Measurements from ENCODE around the gene OCA2. TPM values are rescaled to one million over a fixed set of nuclear protein-coding genes. Genes with fewer than 3 reads are reported as not detected.
A peak's percentile ranks its signal among the peaks of the same experiment; 100 is the strongest.

Gene OCA2
- total RNA-seq, 1 experiment from 2014 or later, result 0.31 TPM

DNA sequence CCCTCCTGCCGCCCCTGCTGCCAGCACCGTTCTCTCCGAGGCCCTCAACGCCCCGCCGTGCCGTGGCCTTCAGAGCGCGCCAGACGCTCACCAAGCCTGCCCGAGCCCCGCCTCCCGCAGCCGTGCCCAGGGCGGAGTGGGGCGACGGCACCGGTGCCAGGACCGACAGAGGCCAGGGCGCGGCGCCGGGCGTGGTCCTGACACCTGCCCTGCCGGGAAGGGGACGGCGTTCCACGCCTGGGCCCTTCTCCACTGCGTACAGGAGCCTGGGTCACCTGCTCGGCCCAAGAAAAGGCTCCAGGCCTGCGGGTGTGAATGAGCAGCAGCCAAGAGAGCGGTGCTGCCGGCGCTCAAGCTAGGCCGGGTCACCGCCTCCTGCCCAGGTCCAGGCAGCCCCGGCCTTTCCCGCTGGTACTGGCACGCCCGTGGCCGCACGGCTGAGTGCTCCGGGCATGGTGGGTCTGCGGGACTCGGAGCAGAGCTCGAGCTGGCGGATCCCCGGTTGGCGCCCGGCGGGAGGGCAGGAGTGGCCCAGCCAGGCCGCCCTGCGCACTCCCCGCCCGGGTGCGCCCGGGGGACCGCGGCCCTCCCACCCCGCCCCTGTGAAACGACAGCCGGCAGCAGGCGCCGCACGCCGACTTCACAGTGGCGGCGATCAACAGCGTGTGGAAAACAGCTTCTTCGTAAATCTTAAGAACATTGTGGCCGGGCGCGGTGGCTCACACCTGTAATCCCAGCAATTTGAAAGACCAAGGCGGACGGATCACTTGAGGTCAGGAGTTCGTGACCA is 4.2 kb downstream of the OCA2 start:
- Histone ChIP-seq H3K27ac (ENCODE audit: insufficient read length, low read depth, low read length) (no peak overlapping the region), H3K4me2 (ENCODE audit: insufficient read depth, insufficient read length, low read length) (peak overlapping the region; percentile 58), H2BK120ac (ENCODE audit: low read depth, low read length, poor library complexity, severe bottlenecking) (no peak overlapping the region), H3T11ph (ENCODE audit: low read length) (no peak overlapping the region), H2BK15ac (ENCODE audit: low read depth, low read length) (no peak overlapping the region), H4K20me1 (ENCODE audit: control insufficient read depth, insufficient read depth, insufficient read length) (no peaks in the 10 kb centered on the region), H3K9me3 (ENCODE audit: control insufficient read depth, low read depth, low read length) (no peaks in the 10 kb centered on the region), H3K27me3 (ENCODE audit: insufficient read depth, low read length) (peaks cover 51% of the 10 kb centered on the region), H2AK5ac (ENCODE audit: insufficient read length, low read length) (no peak overlapping the region), H3K56ac (ENCODE audit: insufficient read length, low read depth, low read length) (no peak overlapping the region), H3K9ac (ENCODE audit: extremely low read depth, insufficient read length, low read length) (no peak overlapping the region), H3K14ac (ENCODE audit: insufficient read depth, low read length) (no peak overlapping the region; the same call in 1 of the 2 replicates), H4K91ac (ENCODE audit: insufficient read length, low read depth, low read length) (no peak overlapping the region), H3K4ac (ENCODE audit: low read depth, low read length) (no peak overlapping the region), H2AFZ (ENCODE audit: low read length) (no peak overlapping the region), H3K79me2 (ENCODE audit: insufficient read depth, low read length) (no peaks in the 10 kb centered on the region), H3K23me2 (ENCODE audit: insufficient read length, low read depth, low read length, poor library complexity, severe bottlenecking) (peaks cover 17% of the 10 kb centered on the region), H4K5ac (ENCODE audit: insufficient read length, low read depth, low read length) (no peak overlapping the region), H3K79me1 (ENCODE audit: insufficient read depth, low read depth, low read length, poor library complexity, severe bottlenecking) (no peaks in the 10 kb centered on the region), H3K4me1 (ENCODE audit: insufficient read depth, low read length) (no peaks in the 10 kb centered on the region; the same call in 1 of the 2 replicates), H3K23ac (ENCODE audit: insufficient read length, low read depth, low read length) (no peak overlapping the region), H2BK5ac (ENCODE audit: insufficient read length, low read length) (no peak overlapping the region), H4K8ac (replicated peaks; ENCODE audit: insufficient read length, low read depth, low read length) (no peak overlapping the region), H2BK20ac (ENCODE audit: low read depth, low read length, poor library complexity, severe bottlenecking) (no peak overlapping the region), H2BK12ac (ENCODE audit: insufficient read length, low read depth, low read length) (no peak overlapping the region), H3K18ac (ENCODE audit: insufficient read length, low read depth, low read length) (no peak overlapping the region)
- peaks cover 91% of the 10 kb centered on the region for H3K27me3 Mint-ChIP-seq (ENCODE audit: low read depth)
- TF ChIP-seq, protein P1, sequence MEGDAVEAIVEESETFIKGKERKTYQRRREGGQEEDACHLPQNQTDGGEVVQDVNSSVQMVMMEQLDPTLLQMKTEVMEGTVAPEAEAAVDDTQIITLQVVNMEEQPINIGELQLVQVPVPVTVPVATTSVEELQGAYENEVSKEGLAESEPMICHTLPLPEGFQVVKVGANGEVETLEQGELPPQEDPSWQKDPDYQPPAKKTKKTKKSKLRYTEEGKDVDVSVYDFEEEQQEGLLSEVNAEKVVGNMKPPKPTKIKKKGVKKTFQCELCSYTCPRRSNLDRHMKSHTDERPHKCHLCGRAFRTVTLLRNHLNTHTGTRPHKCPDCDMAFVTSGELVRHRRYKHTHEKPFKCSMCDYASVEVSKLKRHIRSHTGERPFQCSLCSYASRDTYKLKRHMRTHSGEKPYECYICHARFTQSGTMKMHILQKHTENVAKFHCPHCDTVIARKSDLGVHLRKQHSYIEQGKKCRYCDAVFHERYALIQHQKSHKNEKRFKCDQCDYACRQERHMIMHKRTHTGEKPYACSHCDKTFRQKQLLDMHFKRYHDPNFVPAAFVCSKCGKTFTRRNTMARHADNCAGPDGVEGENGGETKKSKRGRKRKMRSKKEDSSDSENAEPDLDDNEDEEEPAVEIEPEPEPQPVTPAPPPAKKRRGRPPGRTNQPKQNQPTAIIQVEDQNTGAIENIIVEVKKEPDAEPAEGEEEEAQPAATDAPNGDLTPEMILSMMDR (conservative IDR thresholded peaks at IDR 0.05), result no peak
- H3K27ac Mint-ChIP-seq, result no peak overlapping the region
- H3K4me3 Mint-ChIP-seq, result peak overlapping the region; percentile 65 to 88
- H3K4me1 Mint-ChIP-seq, result peaks cover 24 to 25% of the 10 kb centered on the region in 2 experiments
- peaks cover 18 to 25% of the 10 kb centered on the region in 2 experiments for H3K9me3 Mint-ChIP-seq
- peak; percentile 65 for DNase-seq
- H3K36me3 Mint-ChIP-seq (ENCODE audit: insufficient read depth in 1 of 3, low read depth in 3 of 3), result peaks cover 0 to 3% (median 0%) of the 10 kb centered on the region in 3 experiments; a peak in 3 of 7 replicates
- WGBS (ENCODE audit: extremely low coverage, insufficient read length, low lambda C conversion rate), result no CpG with 5 or more reads among the region's 76 CpGs

Data from H9 (cell line).